HEK293 (cell line): ENCODE measurements around the gene STING1.
"Not testable (repeated sequence)": the region's sequence is repeated elsewhere in the genome, so short reads cannot be mapped to it uniquely, and the experiment has no call there.

Experiments
- CTCF ChIA-PET: fragments of 350-600 bp; formaldehyde crosslinking; extraction: SDS; loops from one replicate; lab custom pipeline; 2021; ENCODE audit warnings: antibody characterized with exemption; lab: Yijun Ruan, JAX
- POLR2A ChIA-PET: fragments of 300-600 bp; formaldehyde crosslinking; extraction: SDS; loops from one replicate; lab custom pipeline; 2020; ENCODE audit warnings: antibody characterized with exemption, inconsistent platforms; lab: Yijun Ruan, JAX
- H3K27ac ChIP-seq: fragments of 200-500 bp; sonication (Bioruptor generic); 2 replicates; pipeline ENCODE4 v1.5.1; 2014; ENCODE audit warnings: low read depth, low read length, control low read depth, inconsistent platforms; ENCODE audit errors: extremely low read depth
- H3K36me3 ChIP-seq, 2 experiments: fragments of 200-500 bp in 1 of 2; sonication (Bioruptor generic) in 1 of 2; 1 replicate in 1 of 2; 2 replicates in 1 of 2; pipeline ENCODE4 v1.5.1; 2014 to 2017; ENCODE audit warnings: inconsistent platforms in 2 of 2, low read length in 2 of 2; ENCODE audit not compliant: control insufficient read depth in 2 of 2, insufficient read depth in 1 of 2
- H3K4me1 ChIP-seq: fragments of 200-500 bp; sonication (Bioruptor generic); 2 replicates; pipeline ENCODE4 v1.5.1; 2014; ENCODE audit warnings: mild to moderate bottlenecking, low read length, inconsistent platforms; ENCODE audit not compliant: control insufficient read depth, insufficient read depth
- H3K4me3 ChIP-seq: 2 replicates; pipeline ENCODE4 v1.5.1; 2011; ENCODE audit warnings: low read depth, mild to moderate bottlenecking, control low read depth, low read length, moderate library complexity
- H3K9me3 ChIP-seq: fragments of 200-500 bp; sonication (Bioruptor generic); 2 replicates; pipeline ENCODE4 v1.5.1; 2014; ENCODE audit warnings: low read depth, low read length, inconsistent platforms; ENCODE audit not compliant: control insufficient read depth, insufficient read depth
- GLIS2 ChIP-seq: fragments of 450-650 bp; formaldehyde crosslinking; IDR thresholded peaks from 2 replicates; pipeline ENCODE4 v1.5.1; 2016; ENCODE audit warnings: missing biosample characterization, missing genetic modification characterization
- SETDB1 ChIP-seq: IDR thresholded peaks from one replicate; pipeline ENCODE4 v1.6.1; 2017; ENCODE audit warnings: mild to moderate bottlenecking, low read length, moderate library complexity, mixed read lengths; ENCODE audit not compliant: insufficient read length
- TCF7L2 ChIP-seq: IDR thresholded peaks from 2 replicates; pipeline ENCODE4 v1.6.1; 2011; ENCODE audit warnings: low read depth, mild to moderate bottlenecking, inconsistent platforms, low read length, moderate library complexity, borderline replicate concordance
- ZBTB44 ChIP-seq: fragments of 450-650 bp; IDR thresholded peaks from 2 replicates; pipeline ENCODE4 v1.5.1; 2018; ENCODE audit warnings: missing biosample characterization, mild to moderate bottlenecking, missing genetic modification characterization
- ZNF112 ChIP-seq: fragments of 450-650 bp; formaldehyde crosslinking; IDR thresholded peaks from 2 replicates; pipeline ENCODE4 v1.5.0; 2017; ENCODE audit warnings: missing biosample characterization, missing genetic modification characterization
- ZNF138 ChIP-seq: fragments of 450-650 bp; formaldehyde crosslinking; IDR thresholded peaks from 2 replicates; pipeline ENCODE4 v1.5.1; 2016; ENCODE audit warnings: missing biosample characterization, missing genetic modification characterization, borderline replicate concordance
- ZNF239 ChIP-seq: fragments of 450-650 bp; formaldehyde crosslinking; IDR thresholded peaks from 2 replicates; pipeline ENCODE4 v1.5.1; 2016; ENCODE audit warnings: missing biosample characterization, missing genetic modification characterization
- ZNF311 ChIP-seq: fragments of 450-650 bp; formaldehyde crosslinking; IDR thresholded peaks from 2 replicates; pipeline ENCODE4 v1.5.1; 2017; ENCODE audit warnings: missing biosample characterization, missing genetic modification characterization, borderline replicate concordance
- ZNF529 ChIP-seq: fragments of 450-650 bp; formaldehyde crosslinking; IDR thresholded peaks from 2 replicates; pipeline ENCODE4 v1.5.1; 2017; ENCODE audit warnings: missing genetic modification characterization, missing biosample characterization; ENCODE audit not compliant: insufficient replicate concordance
- ZNF610 ChIP-seq: fragments of 450-650 bp; formaldehyde crosslinking; IDR thresholded peaks from 2 replicates; pipeline ENCODE4 v1.5.1; 2016; ENCODE audit warnings: missing biosample characterization, missing genetic modification characterization, borderline replicate concordance
- ZNF792 ChIP-seq: fragments of 450-650 bp; formaldehyde crosslinking; IDR thresholded peaks from 2 replicates; pipeline ENCODE4 v1.5.1; 2016; ENCODE audit warnings: missing biosample characterization, missing genetic modification characterization
- ZNF830 ChIP-seq: fragments of 450-650 bp; IDR thresholded peaks from 2 replicates; pipeline ENCODE4 v1.5.0; 2018; ENCODE audit warnings: missing biosample characterization, missing genetic modification characterization, low read depth, mild to moderate bottlenecking, moderate library complexity
- ZNF843 ChIP-seq: fragments of 450-650 bp; formaldehyde crosslinking; IDR thresholded peaks from 2 replicates; pipeline ENCODE4 v1.5.1; 2016; ENCODE audit warnings: missing biosample characterization, missing genetic modification characterization
- TF ChIP-seq, protein P1 (sequence below): fragments of 450-650 bp; formaldehyde crosslinking; IDR thresholded peaks from 2 replicates; pipeline ENCODE4 v1.5.1; 2016; ENCODE audit warnings: missing biosample characterization, missing genetic modification characterization
- TF ChIP-seq, protein P2 (sequence below): fragments of 450-650 bp; formaldehyde crosslinking; IDR thresholded peaks from 2 replicates; pipeline ENCODE4; 2016; ENCODE audit warnings: missing biosample characterization, missing genetic modification characterization

STING1 gene

GRCh38 chr5:139512786-139513390 is 30.3 kb upstream of the STING1 start:
- H3K4me1 ChIP-seq, result no peaks in the 10 kb centered on the region
- ChIA-PET CTCF (interaction anchor here (0.5 to 8.7 kb wide), 21 partner anchors 10 to 919 kb away, joined by 3 to 246 read pairs (median 4); partner anchors contain the start of genes DNAJC18, PAIP2, SPATA24 and STING1), POLR2A (interaction anchor here (0.7 to 1.4 kb wide), 5 partner anchors 31 to 220 kb away, joined by 3 to 6 read pairs (median 4); partner anchors contain the start of genes DNAJC18 and MATR3)
- TF ChIP-seq ZNF239 (no peak), ZBTB44 (no peak), ZNF792 (tag by site-specific recombination) (no peak), ZNF311 (no peak), SETDB1 (no peak), ZNF112 (tag by site-specific recombination) (no peak), ZNF830 (tag by site-specific recombination) (no peak), GLIS2 (tag by site-specific recombination) (no peak), ZNF529 (tag by site-specific recombination) (no peak), ZNF843 (tag by site-specific recombination) (no peak), ZNF138 (tag by site-specific recombination) (no peak), ZNF610 (tag by site-specific recombination) (no peak), TCF7L2 (no peak)
- TF ChIP-seq, protein P1, sequence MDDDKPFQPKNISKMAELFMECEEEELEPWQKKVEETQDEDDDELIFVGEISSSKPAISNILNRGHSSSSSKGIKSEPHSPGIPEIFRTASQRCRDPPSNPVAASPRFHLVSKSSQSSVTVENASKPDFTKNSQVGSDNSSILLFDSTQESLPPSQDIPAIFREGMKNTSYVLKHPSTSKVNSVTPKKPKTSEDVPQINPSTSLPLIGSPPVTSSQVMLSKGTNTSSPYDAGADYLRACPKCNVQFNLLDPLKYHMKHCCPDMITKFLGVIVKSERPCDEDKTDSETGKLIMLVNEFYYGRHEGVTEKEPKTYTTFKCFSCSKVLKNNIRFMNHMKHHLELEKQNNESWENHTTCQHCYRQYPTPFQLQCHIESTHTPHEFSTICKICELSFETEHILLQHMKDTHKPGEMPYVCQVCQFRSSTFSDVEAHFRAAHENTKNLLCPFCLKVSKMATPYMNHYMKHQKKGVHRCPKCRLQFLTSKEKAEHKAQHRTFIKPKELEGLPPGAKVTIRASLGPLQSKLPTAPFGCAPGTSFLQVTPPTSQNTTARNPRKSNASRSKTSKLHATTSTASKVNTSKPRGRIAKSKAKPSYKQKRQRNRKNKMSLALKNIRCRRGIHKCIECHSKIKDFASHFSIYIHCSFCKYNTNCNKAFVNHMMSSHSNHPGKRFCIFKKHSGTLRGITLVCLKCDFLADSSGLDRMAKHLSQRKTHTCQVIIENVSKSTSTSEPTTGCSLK (tag by site-specific recombination), result no peak
- TF ChIP-seq, protein P2, sequence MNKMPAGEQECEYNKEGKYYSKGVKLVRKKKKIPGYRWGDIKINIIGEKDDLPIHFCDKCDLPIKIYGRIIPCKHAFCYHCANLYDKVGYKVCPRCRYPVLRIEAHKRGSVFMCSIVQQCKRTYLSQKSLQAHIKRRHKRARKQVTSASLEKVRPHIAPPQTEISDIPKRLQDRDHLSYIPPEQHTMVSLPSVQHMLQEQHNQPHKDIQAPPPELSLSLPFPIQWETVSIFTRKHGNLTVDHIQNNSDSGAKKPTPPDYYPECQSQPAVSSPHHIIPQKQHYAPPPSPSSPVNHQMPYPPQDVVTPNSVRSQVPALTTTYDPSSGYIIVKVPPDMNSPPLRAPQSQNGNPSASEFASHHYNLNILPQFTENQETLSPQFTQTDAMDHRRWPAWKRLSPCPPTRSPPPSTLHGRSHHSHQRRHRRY (tag by site-specific recombination), result no peak
- no peaks in the 10 kb centered on the region for H3K9me3 ChIP-seq
- no peak overlapping the region for H3K27ac ChIP-seq
- no peaks in the 10 kb centered on the region for H3K36me3 ChIP-seq
- H3K4me3 ChIP-seq, result no peak overlapping the region

- H3K9me3 ChIP-seq, POLR2A ChIA-PET, H3K36me3 ChIP-seq, H3K27ac ChIP-seq, H3K4me3 ChIP-seq, H3K4me1 ChIP-seq: not testable (repeated sequence)
- CTCF ChIA-PET, result interaction anchor here (0.9 to 1.3 kb wide), 3 partner anchors 14 to 102 kb away, joined by 3 to 4 read pairs (median 3); no protein-coding TSS in a partner anchor
These were observed 22.2 kb upstream of the STING1 start for GRCh38 chr5:139504722-139505121.

DNA sequence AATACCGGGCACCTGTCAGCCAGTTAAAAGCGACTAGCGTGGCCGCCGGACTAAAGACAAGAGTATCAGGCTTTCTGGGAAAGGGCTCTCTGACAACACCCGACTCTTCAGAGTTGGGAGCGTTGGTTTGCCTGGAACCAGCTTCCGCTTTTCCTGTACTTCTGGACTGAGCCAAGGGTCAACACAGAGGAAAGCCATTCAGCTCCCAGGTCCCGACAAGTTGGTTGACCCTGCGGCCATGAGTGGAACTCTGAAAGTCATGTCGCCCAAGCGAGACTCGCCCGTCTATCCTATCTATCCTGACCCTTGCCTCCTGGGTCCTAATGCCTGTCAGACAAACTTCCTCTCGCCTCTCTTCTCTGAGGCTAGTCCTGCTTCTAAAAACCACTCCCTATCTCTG is 21.3 kb upstream of the STING1 start:
- H3K4me1 ChIP-seq, H3K4me3 ChIP-seq, H3K36me3 ChIP-seq, H3K27ac ChIP-seq, POLR2A ChIA-PET, H3K9me3 ChIP-seq: not testable (repeated sequence)
- CTCF ChIA-PET, result interaction anchor here (1.1 to 2.3 kb wide), 3 partner anchors 13 to 83 kb away, joined by 3 to 9 read pairs (median 4); no protein-coding TSS in a partner anchor
